ENCODE measurements around the gene DPT.

DPT gene

GRCh38 chr1:168706391-168706992 lies 22.5 kb downstream of the DPT start:
- no peak for DNase-seq (ENCODE audit: low read depth)
- no peak overlapping the region for H3K4me3 ChIP-seq (ENCODE audit: low read depth, low read length)
- no peak for TF ChIP-seq CTCF (conservative IDR thresholded peaks at IDR 0.05; ENCODE audit: low read depth, low read length)

- no peak for DNase-seq (ENCODE audit: low read depth)
- no peak overlapping the region for H3K4me3 ChIP-seq (ENCODE audit: low read depth, low read length)
- no peak for TF ChIP-seq CTCF (conservative IDR thresholded peaks at IDR 0.05; ENCODE audit: low read depth, low read length)
Observed at GRCh38 chr1:168700575-168701268, 28.3 kb downstream of the DPT start.

DNA sequence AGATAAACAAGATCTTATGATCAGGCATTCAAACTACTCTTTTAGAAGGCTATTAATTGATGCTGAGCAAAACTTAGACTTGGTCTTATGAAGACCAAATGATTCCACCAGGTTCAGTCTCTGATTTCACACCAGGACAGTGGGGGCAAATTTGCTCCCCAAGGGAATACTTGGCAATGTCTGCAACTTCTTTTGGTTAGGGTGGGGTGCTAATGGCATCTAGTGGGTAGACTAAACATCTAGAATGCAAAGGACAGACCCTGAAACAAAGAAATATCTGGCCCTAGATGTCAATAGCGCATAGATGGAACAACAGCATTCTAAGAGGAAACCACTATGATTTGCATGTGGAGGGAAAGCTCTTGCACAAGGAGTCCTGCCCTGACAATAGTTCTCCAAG lies 30.6 kb downstream of the DPT start:
- no peak for TF ChIP-seq CTCF (conservative IDR thresholded peaks at IDR 0.05; ENCODE audit: low read depth, low read length)
- H3K4me3 ChIP-seq (ENCODE audit: low read depth, low read length), result no peak overlapping the region
- no peak for DNase-seq (ENCODE audit: low read depth)

DNA sequence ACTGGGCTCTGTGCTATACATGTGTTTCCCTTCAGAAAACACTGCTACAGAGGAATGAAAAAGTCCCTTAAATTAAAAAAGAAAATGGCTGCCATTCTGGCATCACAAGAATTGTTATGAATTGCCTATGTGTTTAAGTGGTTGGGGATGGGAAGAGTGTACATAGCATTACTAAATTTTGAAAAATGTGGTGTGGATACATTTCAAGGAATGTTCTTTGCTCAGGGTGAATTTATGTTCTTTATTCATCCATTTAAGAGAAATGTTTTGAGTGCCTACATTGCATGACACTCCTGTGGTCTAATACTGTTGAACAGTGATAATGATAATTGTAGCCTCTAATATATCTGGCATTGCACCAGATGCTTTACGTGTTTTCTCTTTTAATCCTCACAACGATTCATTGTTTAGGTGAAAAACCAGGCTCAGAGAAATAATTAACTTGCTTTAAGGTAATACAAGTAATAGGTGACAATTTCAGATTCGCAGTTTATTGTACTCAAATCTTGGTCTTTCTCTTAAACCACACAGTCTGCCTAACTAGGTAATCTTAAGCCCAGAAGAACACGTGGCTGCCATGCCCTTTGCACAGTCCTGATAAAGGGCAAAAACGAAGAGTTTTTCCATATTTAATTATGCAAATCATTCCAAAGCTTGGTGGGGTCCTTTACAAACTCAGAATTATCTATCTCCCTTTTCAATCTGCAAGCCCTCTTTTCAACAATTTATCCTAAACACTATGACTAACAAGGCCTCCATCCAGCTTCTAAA lies 31.5 kb downstream of the DPT start:
- no peak overlapping the region for H3K4me3 ChIP-seq (ENCODE audit: low read depth, low read length)
- TF ChIP-seq CTCF (conservative IDR thresholded peaks at IDR 0.05; ENCODE audit: low read depth, low read length), result no peak
- DNase-seq (ENCODE audit: low read depth), result no peak

GRCh38 chr1:168696125-168696760 lies 32.8 kb downstream of the DPT start:
- no peak overlapping the region for H3K4me3 ChIP-seq (ENCODE audit: low read depth, low read length)
- TF ChIP-seq CTCF (conservative IDR thresholded peaks at IDR 0.05; ENCODE audit: low read depth, low read length), result no peak
- no peak for DNase-seq (ENCODE audit: low read depth)

- H3K4me3 ChIP-seq (ENCODE audit: low read depth, low read length), result no peak overlapping the region
- TF ChIP-seq CTCF (conservative IDR thresholded peaks at IDR 0.05; ENCODE audit: low read depth, low read length), result no peak
- DNase-seq (ENCODE audit: low read depth), result no peak
Observed at GRCh38 chr1:168693872-168694238, 35.2 kb downstream of the DPT start.
